ENCODE data around the gene ATXN1. TPM values are rescaled to one million over a fixed set of nuclear protein-coding genes. Genes with fewer than 3 reads are reported as not detected.

The ATXN1 gene
- total RNA-seq, 1 experiment from 2014 or later, result 16.5 TPM

- intact Hi-C loops (cut with micrococcal nuclease), result no loop called here
- H3K36me3 Mint-ChIP-seq (ENCODE audit: insufficient read depth, unreplicated experiment), result no peaks in the 10 kb centered on the region
- no peak overlapping the region for H3K27ac Mint-ChIP-seq (ENCODE audit: low read depth, unreplicated experiment)
- H3K4me1 Mint-ChIP-seq (ENCODE audit: insufficient read depth, unreplicated experiment), result peaks cover 10% of the 10 kb centered on the region
- ChIA-PET POLR2A (interaction anchor here (0.7 kb wide), 1 partner anchor 36 kb away, joined by 4 read pairs; no protein-coding TSS in a partner anchor), CTCF (interaction anchor here (0.8 kb wide), 1 partner anchor 13 kb away, joined by 3 read pairs; no protein-coding TSS in a partner anchor)
- TF ChIP-seq CTCF (IDR thresholded peaks at IDR 0.05; ENCODE audit: unreplicated experiment), result no peak
- no peaks in the 10 kb centered on the region for H3K27me3 Mint-ChIP-seq (ENCODE audit: insufficient read depth, unreplicated experiment)
- no peak overlapping the region for H3K4me3 Mint-ChIP-seq (ENCODE audit: unreplicated experiment)
- no peak for DNase-seq (ENCODE audit: unreplicated experiment)
- H3K9me3 Mint-ChIP-seq (ENCODE audit: unreplicated experiment), result no peaks in the 10 kb centered on the region
- BruUV-seq (replicated peaks), result no TSS peak
Measured at GRCh38 chr6:16358531-16359138, 402.6 kb downstream of the ATXN1 start.

- ChIA-PET POLR2A (interaction anchor here (1.2 kb wide), 1 partner anchor 14 kb away, joined by 3 read pairs; no protein-coding TSS in a partner anchor), CTCF (interaction anchor here (0.6 to 1.1 kb wide), 2 partner anchors 609 to 818 kb away, joined by 3 read pairs; no protein-coding TSS in a partner anchor)
- intact Hi-C loops (cut with micrococcal nuclease), result no loop called here
- BruUV-seq (replicated peaks), result no TSS peak
- Mint-ChIP-seq H3K4me3 (ENCODE audit: unreplicated experiment) (no peak overlapping the region), H3K27ac (ENCODE audit: low read depth, unreplicated experiment) (no peak overlapping the region), H3K4me1 (ENCODE audit: insufficient read depth, unreplicated experiment) (peaks cover 10% of the 10 kb centered on the region), H3K36me3 (ENCODE audit: insufficient read depth, unreplicated experiment) (no peaks in the 10 kb centered on the region), H3K9me3 (ENCODE audit: unreplicated experiment) (no peaks in the 10 kb centered on the region), H3K27me3 (ENCODE audit: insufficient read depth, unreplicated experiment) (no peaks in the 10 kb centered on the region)
- peak; percentile 32 for DNase-seq (ENCODE audit: unreplicated experiment)
- no peak for TF ChIP-seq CTCF (IDR thresholded peaks at IDR 0.05; ENCODE audit: unreplicated experiment)
Measured at GRCh38 chr6:16355699-16356446, 405.4 kb downstream of the ATXN1 start.

- DNase-seq (ENCODE audit: unreplicated experiment), result no peak
- TF ChIP-seq CTCF (IDR thresholded peaks at IDR 0.05; ENCODE audit: unreplicated experiment), result no peak
- Mint-ChIP-seq H3K27me3 (ENCODE audit: insufficient read depth, unreplicated experiment) (no peaks in the 10 kb centered on the region), H3K4me3 (ENCODE audit: unreplicated experiment) (no peak overlapping the region), H3K4me1 (ENCODE audit: insufficient read depth, unreplicated experiment) (peaks cover 10% of the 10 kb centered on the region), H3K27ac (ENCODE audit: low read depth, unreplicated experiment) (no peak overlapping the region), H3K9me3 (ENCODE audit: unreplicated experiment) (no peaks in the 10 kb centered on the region), H3K36me3 (ENCODE audit: insufficient read depth, unreplicated experiment) (no peaks in the 10 kb centered on the region)
- ChIA-PET CTCF (no interaction called here), POLR2A (interaction anchor here (1.2 kb wide), 1 partner anchor 14 kb away, joined by 3 read pairs; no protein-coding TSS in a partner anchor)
- BruUV-seq (replicated peaks), result no TSS peak
- intact Hi-C loops (cut with micrococcal nuclease), result no loop called here
Measured at GRCh38 chr6:16355238-16355637, 406.0 kb downstream of the ATXN1 start.

GRCh38 chr6:16354692-16355091 lies 406.6 kb downstream of the ATXN1 start:
- intact Hi-C loops (cut with micrococcal nuclease), result no loop called here
- CTCF ChIA-PET, result no interaction called here

More at GRCh38 chr6:16354692-16355091, 406.6 kb downstream of the ATXN1 start:
- H3K4me1 Mint-ChIP-seq (ENCODE audit: insufficient read depth, unreplicated experiment), result peaks cover 10% of the 10 kb centered on the region
- no peak for DNase-seq (ENCODE audit: unreplicated experiment)
- BruUV-seq (replicated peaks), result no TSS peak
- no peak for TF ChIP-seq CTCF (IDR thresholded peaks at IDR 0.05; ENCODE audit: unreplicated experiment)
- POLR2A ChIA-PET, result interaction anchor here (1.4 kb wide), 1 partner anchor 15 kb away, joined by 4 read pairs; no protein-coding TSS in a partner anchor
- H3K36me3 Mint-ChIP-seq (ENCODE audit: insufficient read depth, unreplicated experiment), result no peaks in the 10 kb centered on the region
- H3K27ac Mint-ChIP-seq (ENCODE audit: low read depth, unreplicated experiment), result no peak overlapping the region
- no peaks in the 10 kb centered on the region for H3K9me3 Mint-ChIP-seq (ENCODE audit: unreplicated experiment)
- no peak overlapping the region for H3K4me3 Mint-ChIP-seq (ENCODE audit: unreplicated experiment)
- H3K27me3 Mint-ChIP-seq (ENCODE audit: insufficient read depth, unreplicated experiment), result no peaks in the 10 kb centered on the region
